ENCODE data around the gene KCNH3. TPM values are rescaled to one million over a fixed set of nuclear protein-coding genes. Genes with fewer than 3 reads are reported as not detected.

The KCNH3 gene
- total and polyA plus RNA-seq, 2 of the 13 experiments (the other 11 are each of a cell fraction or from before 2014, with no cell fraction given): 0.01 to 0.07 TPM

- in situ Hi-C loops (cut with HindIII; ENCODE audit: extremely low pct_ligation_motif_present, low pct_unique_long_range_greater_than_20kb): no loop called here
- H3K79me2 ChIP-seq (ENCODE audit: insufficient read depth, low read length): no peaks in the 10 kb centered on the region
- no peak for ATAC-seq
- no peak overlapping the region for H3K4me3 ChIP-seq (replicated peaks in 1 of 3; ENCODE audit: insufficient read depth in 1 of 3, low read depth in 2 of 3, low read length in 3 of 3)
- H3K36me3 ChIP-seq (replicated peaks in 1 of 2; ENCODE audit: control insufficient read depth in 1 of 2, insufficient read depth in 2 of 2, low read length in 2 of 2): no peaks in the 10 kb centered on the region
- H3K4me1 ChIP-seq (ENCODE audit: insufficient read depth, low read length): peaks cover 79% of the 10 kb centered on the region
- H3K4me2 ChIP-seq (ENCODE audit: low read depth, low read length): no peak overlapping the region
- H3K9ac ChIP-seq (ENCODE audit: insufficient read depth, low read depth, low read length): no peak overlapping the region
- H3K27ac ChIP-seq (ENCODE audit: extremely low read length, insufficient read depth, low read length): no peak overlapping the region
- FAIRE-seq: no peak
- no peaks in the 10 kb centered on the region for H4K20me1 ChIP-seq (ENCODE audit: insufficient read depth, low read length)
- DNase-seq (ENCODE audit: low spot score): no peak
- ChIA-PET POLR2A (no interaction called here), CTCF (ENCODE audit: low intra/inter-chr PET ratio, low total read pairs) (no interaction called here)
- H3K27me3 ChIP-seq (ENCODE audit: control insufficient read depth in 1 of 2, insufficient read depth in 2 of 2, low read length in 2 of 2): peaks cover 1 to 6% of the 10 kb centered on the region in 2 experiments; a peak in 1 of 5 replicates
- no peak overlapping the region for H2AFZ ChIP-seq (ENCODE audit: low read length)
- BruUV-seq (replicated peaks): no TSS peak
- H3K9me3 ChIP-seq (ENCODE audit: low read length): no peaks in the 10 kb centered on the region
- intact Hi-C loops (cut with micrococcal nuclease; ENCODE audit: unreplicated experiment): no loop called here
- WGBS (ENCODE audit: low lambda C conversion rate): 67% methylated on average over 5 of the region's 8 CpGs
- TF ChIP-seq SMARCC2 (IDR thresholded peaks at IDR 0.05) (no peak), ZNF468 (CRISPR knock-in tag; IDR thresholded peaks at IDR 0.05) (no peak), NRL (CRISPR knock-in tag; IDR thresholded peaks at IDR 0.05; ENCODE audit: borderline replicate concordance) (no peak), ZSCAN30 (CRISPR knock-in tag; IDR thresholded peaks at IDR 0.05) (no peak), TARDBP (CRISPR knock-in tag; IDR thresholded peaks at IDR 0.05) (no peak), ZBTB21 (CRISPR knock-in tag; IDR thresholded peaks at IDR 0.05) (no peak), ZNF264 (CRISPR knock-in tag; IDR thresholded peaks at IDR 0.05) (no peak), IRF1 (CRISPR knock-in tag; IDR thresholded peaks at IDR 0.05; ENCODE audit: low read depth) (no peak), ZNF782 (CRISPR knock-in tag; IDR thresholded peaks at IDR 0.05; ENCODE audit: borderline replicate concordance) (no peak), EP300 (IDR thresholded peaks at IDR 0.05; ENCODE audit: low read depth in 2 of 2, low read length in 2 of 2) (no peak), EP300 (CRISPR knock-in tag; IDR thresholded peaks at IDR 0.05; ENCODE audit: borderline replicate concordance) (no peak), ZNF12 (CRISPR knock-in tag; IDR thresholded peaks at IDR 0.05) (no peak), ZHX1 (CRISPR knock-in tag; IDR thresholded peaks at IDR 0.05; ENCODE audit: low read depth) (no peak), NFATC3 (CRISPR knock-in tag; IDR thresholded peaks at IDR 0.05) (no peak)
Measured at GRCh38 chr12:49548481-49548821, 9.6 kb downstream of the KCNH3 start.

All from HepG2 (cell line).